AG08396 (cell line): ENCODE data around the gene ADM5.
"Not testable (repeated sequence)": the region's sequence is repeated elsewhere in the genome, so short reads cannot be mapped to it uniquely, and the experiment has no call there.

Experiments
- DNase-seq: peaks from one replicate; pipeline ENCODE4 v3.0.0; 2012; ENCODE audit warnings: low spot score, mixed read lengths

Gene ADM5

DNA sequence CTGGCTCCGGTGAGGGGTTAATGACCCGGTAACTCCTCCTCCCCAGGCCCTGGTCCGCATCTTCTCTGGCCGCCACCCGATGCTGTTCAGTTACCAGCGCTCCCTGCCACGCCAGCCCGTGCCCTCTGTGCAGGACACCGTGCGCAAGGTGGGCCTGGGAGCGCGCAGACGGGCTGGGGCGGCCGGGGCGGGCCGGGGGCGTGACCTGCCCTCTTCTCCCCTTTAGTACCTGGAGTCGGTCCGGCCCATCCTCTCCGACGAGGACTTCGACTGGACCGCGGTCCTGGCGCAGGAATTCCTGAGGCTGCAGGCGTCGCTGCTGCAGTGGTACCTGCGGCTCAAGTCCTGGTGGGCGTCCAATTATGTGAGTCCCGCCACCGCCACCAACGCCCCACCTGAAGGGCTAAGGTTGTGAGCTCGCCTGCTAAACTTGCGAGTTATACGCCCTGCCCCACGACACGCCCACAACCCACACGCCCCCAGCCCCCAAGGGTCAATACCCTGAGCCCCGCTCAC, 11.9 kb downstream of the ADM5 start:
- no peak for DNase-seq

DNA sequence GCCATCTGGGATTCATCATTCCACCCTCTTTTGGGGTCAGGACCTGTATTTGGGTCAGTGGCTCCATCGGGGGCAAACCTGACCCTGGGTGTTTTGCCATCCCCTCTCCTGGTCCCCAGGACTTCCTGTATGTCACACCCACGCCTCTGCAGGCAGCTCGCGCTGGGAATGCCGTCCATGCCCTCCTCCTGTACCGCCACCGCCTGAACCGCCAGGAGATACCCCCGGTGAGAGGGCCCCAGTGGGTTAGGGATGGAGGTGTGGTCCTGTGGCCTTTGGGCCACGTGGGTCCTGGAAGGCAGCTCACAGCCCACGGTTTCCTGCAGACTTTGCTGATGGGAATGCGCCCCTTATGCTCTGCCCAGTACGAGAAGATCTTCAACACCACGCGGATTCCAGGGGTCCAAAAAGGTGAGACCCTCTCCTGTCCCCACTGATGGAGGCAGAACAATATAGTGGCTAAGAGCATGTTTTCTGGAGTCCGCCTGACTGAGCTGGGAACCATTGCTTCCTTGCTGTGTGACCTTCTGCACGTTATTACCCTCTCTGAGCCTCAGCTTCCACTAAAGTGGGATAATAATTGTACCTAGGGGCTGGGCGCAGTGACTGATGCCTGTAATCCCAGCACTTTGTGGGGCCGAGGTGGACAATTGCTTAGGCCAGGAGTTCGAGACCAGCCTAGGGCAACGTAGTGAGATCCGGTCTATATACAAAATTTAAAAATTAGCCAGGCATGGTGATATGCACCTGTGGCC, 15.7 kb downstream of the ADM5 start:
- no peak for DNase-seq

DNA sequence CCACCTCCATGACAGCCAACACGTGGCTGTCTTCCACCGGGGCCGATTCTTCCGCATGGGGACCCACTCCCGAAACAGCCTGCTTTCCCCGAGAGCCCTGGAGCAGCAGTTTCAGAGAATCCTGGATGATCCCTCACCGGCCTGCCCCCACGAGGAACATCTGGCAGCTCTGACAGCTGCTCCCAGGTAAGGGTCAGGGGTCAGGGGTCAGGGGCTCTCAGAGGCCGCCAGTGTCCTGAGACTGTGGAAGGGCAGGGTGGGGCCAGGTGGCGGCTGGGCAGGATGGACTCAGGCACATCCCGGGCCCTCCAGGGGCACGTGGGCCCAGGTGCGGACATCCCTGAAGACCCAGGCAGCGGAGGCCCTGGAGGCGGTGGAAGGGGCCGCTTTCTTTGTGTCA, 16.5 kb downstream of the ADM5 start:
- DNase-seq = no peak

DNA sequence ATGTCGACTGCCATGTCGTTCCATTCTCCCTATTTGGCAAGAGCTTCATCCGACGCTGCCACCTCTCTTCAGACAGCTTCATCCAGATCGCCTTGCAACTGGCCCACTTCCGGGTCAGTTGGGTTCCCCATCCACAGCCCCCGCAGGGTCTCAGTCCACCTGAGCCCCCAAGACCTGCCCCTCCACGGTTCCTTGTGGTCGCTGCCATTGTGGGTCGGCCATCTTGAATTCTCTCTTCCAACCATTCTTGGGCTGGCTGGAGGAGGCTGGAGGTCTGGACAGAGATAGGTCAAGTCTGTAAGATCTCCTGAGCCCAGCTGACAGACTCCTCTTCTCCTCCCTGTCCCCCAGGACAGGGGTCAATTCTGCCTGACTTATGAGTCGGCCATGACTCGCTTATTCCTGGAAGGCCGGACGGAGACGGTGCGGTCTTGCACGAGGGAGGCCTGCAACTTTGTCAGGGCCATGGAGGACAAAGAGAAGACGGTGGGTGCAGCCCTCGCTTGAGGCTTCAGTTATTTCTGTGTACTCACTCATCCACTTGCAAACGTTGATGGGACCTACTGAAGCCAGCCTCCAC, 21.1 kb downstream of the ADM5 start:
- DNase-seq = peak; percentile 49

DNA sequence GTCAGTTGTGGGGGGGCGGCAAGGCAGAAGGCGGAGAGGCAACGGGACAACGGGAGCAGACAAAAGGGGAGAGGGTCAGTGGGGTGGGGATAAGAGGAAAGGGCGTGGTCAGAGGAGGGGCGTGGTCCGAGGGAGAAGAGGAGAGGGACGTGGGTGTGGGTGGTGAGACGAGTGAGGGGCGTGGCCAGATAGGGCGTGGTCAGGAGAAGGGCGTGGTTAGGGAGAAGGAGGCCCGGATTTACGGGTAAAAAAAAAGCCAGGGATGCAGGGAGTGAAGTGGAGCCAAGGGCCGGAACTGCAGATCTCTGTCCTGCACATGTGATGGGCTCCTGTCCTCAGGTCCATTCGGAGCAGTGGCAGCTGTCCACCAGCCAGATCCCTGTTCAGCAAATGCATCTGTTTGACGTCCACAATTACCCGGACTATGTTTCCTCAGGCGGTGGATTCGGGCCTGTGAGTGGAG, 23.0 kb downstream of the ADM5 start:
- DNase-seq = no peak

DNA sequence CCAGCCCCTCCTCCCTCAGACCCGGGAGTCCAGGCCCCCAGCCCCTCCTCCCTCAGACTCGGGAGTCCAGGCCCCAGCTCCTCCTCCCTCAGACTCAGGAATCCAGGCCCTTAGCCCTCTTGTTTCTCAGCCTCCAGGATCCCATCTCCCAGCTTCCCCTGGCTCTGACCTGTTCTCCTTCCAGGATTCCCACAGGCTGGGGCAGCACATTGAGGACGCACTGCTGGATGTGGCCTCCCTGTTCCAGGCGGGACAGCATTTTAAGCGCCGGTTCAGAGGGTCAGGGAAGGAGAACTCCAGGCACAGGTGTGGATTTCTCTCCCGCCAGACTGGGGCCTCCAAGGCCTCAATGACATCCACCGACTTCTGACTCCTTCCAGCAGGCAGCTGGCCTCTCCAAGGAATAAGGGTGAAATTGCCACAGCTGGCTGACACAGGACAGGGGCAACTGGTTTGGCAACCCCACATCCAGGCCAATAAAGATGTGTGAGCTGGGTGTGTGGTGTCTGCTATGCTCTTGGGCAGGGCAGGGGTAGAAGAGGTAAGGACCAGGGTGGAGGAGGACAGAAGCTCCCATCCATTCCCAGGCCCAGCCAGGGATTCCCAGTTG, 23.9 kb downstream of the ADM5 start:
- DNase-seq = no peak

DNA sequence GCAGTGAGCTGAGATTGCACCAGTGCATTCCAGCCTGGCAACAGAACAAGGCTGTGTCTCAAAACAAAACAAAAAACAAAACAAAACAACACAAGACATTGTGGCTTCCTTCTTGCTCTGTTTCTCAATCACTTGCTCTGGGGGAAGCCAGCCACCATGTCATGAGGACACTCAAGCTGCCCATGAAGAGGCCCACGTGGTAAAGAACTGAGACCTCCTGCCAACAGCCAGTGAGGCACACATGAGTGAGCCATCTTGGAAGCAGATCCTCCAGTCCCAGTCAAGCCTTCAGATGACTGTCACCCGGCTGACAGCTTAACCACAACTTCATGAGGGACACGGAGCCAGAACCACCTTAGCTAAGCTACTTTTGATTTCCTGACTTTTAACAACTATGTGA, 26.8 kb downstream of the ADM5 start:
- no peak for DNase-seq

DNA sequence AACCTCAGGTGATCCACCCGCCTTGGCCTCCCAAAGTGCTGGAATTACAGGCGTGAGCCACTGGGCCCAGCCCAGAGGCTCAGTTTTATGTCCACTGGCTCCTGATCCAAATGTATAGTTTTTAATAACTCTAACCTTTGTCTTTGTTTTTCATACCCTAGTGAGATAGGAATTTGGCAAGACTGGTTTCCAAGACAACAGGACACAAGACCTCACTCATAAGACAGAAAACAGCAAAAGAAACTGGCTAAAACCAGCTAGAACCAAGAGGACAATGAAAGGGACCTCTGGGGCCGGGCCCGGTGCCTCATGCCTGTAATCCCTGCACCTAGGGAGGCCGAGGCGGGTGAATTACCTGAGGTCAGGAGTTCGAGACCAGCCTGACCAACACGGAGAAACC, 29.1 kb downstream of the ADM5 start:
- DNase-seq = no peak

DNA sequence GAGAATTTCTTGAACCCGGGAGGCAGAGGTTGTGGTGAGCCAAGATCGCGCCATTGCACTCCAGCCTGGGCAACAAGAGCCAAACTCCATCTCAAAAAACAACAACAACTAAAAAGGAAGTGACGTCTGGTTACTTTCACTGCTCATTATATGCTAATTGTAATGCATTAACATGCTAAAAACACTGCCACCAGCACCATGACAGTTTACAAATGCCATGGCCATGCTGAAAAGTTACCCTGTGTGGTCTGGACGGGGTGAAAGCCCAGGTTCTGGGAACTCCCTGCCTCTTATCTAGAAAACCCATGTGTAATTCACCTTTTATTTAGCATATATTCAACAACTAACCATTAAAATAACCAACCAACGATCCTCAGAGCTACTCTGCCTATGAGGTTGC, 29.6 kb downstream of the ADM5 start:
- no peak for DNase-seq

DNA sequence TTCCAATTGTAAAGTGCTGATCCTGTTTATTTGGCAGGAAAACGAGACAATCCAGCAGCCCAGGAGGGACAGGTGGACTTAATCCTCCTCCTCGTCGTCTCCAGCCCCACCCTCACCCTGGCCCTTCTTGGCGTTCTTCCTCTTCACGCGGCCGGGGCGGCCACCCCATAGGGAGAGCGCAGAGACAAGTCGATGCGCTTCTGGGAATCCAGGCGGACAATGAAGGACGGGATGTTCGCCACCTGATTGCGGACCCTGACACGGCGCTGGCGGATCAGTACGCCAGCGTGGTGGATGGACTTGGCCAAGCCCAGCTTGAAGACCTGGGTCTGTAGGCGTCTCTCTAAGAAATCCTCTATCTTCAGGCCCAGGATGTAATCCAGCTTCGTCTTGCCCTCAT, 30.0 kb downstream of the ADM5 start:
- not testable (repeated sequence) for DNase-seq

DNA sequence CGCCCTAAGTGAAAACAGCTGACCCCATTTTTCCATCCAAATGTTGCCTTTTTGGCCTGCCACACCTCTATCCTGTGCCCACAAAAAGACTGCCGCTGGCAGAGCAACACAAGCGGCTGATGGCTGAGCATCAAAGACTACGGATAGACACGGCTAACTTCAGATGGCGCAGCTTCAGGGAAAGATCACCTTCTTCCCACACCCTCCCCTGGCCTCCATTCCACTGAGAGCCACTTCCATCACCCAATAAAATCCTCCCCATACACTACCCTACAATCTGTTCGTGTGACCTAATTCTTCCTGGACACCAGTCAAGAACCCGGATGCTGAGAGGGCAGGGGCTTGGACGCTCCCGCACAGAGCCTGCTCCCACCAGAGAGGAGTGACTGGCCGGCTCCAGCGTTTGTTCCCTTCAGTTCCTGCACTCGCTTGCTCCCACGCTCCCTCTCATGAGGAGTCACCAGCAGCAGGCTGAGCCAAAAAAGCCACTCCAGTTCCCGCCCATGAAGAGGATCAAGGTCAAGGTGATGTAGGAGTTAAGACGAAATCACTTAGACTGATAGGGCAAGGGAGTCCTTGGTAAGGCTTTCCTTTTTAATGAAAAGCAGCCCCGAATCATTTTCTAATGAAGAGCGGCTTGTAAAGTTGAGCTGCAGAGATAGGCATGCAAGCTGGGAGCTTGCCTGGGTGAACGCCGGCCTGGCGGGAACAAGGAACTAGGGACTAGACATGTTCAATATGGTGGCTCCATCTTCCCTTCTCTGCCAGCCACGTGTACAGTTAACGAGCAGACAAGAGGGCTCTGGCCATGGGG, 38.0 kb downstream of the ADM5 start:
- DNase-seq = peak; percentile 39

DNA sequence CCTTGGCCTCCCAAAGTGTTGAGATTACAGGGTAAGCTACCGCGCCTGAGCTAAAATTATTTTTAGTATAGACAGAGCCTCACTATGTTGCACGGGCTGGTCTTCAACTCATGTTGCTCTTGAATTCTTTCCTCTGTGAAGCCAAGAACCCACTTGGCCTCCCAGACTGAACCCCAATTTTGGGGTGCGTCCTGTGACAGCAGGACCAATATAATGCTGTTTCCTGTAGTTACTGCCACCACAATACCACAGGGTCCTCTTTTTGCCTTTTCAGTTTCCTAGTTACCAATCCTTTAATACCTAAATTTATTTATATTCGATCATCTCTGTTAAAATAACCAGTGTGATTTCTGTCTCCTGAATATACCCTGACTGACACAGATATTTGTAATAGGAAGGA, 40.8 kb downstream of the ADM5 start:
- no peak for DNase-seq

DNA sequence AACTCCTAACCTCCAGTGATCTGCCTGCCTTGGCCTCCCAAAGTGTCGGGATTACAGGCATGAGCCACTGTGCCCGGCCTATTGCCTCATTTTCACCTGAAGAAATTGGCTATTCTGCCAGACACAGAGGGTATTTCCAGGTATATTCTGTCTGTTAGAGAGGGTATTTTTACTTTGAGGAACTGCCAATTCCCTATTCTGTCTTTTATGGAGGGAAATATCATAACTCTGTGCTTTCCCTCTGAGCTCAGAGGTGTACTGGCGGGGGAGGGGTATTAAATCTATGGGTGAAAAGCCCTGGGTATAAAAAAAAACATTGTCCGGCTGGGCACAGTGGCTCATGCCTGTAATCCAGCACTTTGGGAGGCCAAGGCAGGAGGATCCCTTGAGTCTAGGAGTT, 48.9 kb downstream of the ADM5 start:
- DNase-seq = no peak

DNA sequence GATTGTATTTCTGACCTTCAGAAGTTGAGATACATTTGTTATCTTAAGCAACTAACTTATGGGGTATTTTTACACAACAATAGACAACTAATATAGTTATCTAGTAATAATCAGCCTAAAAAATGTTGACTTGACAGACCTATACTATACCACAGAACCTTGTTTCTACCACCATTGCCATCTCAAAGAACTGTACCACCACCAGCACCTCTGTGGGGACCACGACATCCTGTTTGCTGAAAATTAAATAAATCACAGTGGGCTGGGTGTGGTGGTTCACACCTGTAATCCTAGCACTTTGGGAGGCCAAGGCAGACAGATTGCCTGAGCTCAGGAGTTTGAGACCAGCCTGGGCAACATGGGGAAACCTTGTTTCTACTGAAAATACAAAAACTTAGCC, 49.7 kb downstream of the ADM5 start:
- no peak for DNase-seq

DNA sequence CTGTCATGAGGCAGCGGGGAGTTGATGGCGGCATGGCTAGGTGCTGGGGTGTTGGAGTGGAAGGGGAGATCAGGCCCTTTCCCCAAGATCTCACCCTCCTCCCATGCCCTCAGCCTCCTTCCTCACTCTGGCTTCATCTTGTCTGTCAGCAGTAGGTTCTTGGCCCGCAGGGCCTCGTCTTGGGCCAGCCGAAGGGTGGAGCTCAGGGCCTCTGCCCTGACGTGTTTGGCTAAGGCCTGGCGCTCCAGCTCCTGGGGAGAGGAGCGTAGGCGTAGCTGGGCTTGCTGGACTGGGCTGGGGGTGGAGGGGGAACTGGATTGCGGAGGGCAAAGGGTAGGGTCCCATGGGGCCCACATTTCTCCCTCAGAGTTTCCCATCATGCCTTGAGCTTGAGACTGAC, 50.5 kb downstream of the ADM5 start:
- DNase-seq = no peak
